Erythroblast (primary cell): Measurements from ENCODE around the gene TCF3.

Experiments used
- GATA1 ChIP-seq: IDR thresholded peaks from 2 replicates; pipeline ENCODE4 v1.6.1; 2011; ENCODE audit warnings: low read depth, mild to moderate bottlenecking, control low read depth, low read length, moderate library complexity
- POLR2A ChIP-seq: IDR thresholded peaks from 2 replicates; pipeline ENCODE4 v1.6.1; 2011; ENCODE audit warnings: mild to moderate bottlenecking, low read length

- TF ChIP-seq POLR2A: no peak
- TF ChIP-seq GATA1: no peak
Measured at GRCh38 chr19:1621021-1621420, 31.4 kb downstream of the TCF3 start.
